HT-29 (cell line): ENCODE data around the gene OAF. TPM values are rescaled to one million over a fixed set of nuclear protein-coding genes. Genes with fewer than 3 reads are reported as not detected.
"Not testable (repeated sequence)": the region's sequence is repeated elsewhere in the genome, so short reads cannot be mapped to it uniquely, and the experiment has no call there.

Source experiments
- DNase-seq: peaks from one replicate; pipeline ENCODE4 v3.0.0-alpha.2; 2015; ENCODE audit warnings: low spot score
- total RNA-seq: library from RNA; depleted of rRNA; stranded (reverse); fragments of >200 nt; shearing (Covaris generic); gene quantifications from 2 replicates; pipeline ENCODE4 v1.2.3, GENCODE V29; 2014; rRNA removed

OAF gene
- 68.5 and 87.3 TPM in 2 replicates for total RNA-seq

GRCh38 chr11:120210626-120211521 lies at the start of gene OAF:
Gene OAF (plus strand): TSS chr11:120211032. CDS start chr11:120211280, 248 bp downstream.
- peak; percentile 74 for DNase-seq

GRCh38 chr11:120167659-120168058 lies 43.2 kb upstream of the OAF start:
- DNase-seq, result no peak

- DNase-seq, result no peak
These were observed 42.5 kb upstream of the OAF start for GRCh38 chr11:120168108-120168959.

GRCh38 chr11:120168960-120169681 lies 41.7 kb upstream of the OAF start:
- DNase-seq, result peak; percentile 89

GRCh38 chr11:120169981-120170698 lies 40.7 kb upstream of the OAF start:
- DNase-seq, result no peak

GRCh38 chr11:120170741-120171261 lies 40.0 kb upstream of the OAF start:
- no peak for DNase-seq

- peak; percentile 87 for DNase-seq
These were observed 38.5 kb upstream of the OAF start for GRCh38 chr11:120172054-120172911.

- DNase-seq, result no peak
These were observed 37.7 kb upstream of the OAF start for GRCh38 chr11:120173019-120173705.

GRCh38 chr11:120173807-120174206 lies 37.0 kb upstream of the OAF start:
- no peak for DNase-seq

GRCh38 chr11:120174866-120175265 lies 36.0 kb upstream of the OAF start:
- DNase-seq, result no peak

GRCh38 chr11:120178561-120179056 lies 32.2 kb upstream of the OAF start:
- DNase-seq, result no peak

GRCh38 chr11:120179057-120179672 lies 31.7 kb upstream of the OAF start:
- DNase-seq, result no peak

GRCh38 chr11:120180063-120180462 lies 30.8 kb upstream of the OAF start:
- not testable (repeated sequence) for DNase-seq

GRCh38 chr11:120180551-120181232 lies 30.1 kb upstream of the OAF start:
- DNase-seq, result no peak

GRCh38 chr11:120181376-120181975 lies 29.4 kb upstream of the OAF start:
- DNase-seq, result no peak

GRCh38 chr11:120182372-120182771 lies 28.5 kb upstream of the OAF start:
- DNase-seq, result no peak

- DNase-seq, result peak; percentile 74
These were observed 27.9 kb upstream of the OAF start for GRCh38 chr11:120182790-120183491.
